GM23338 (cell line): ENCODE data around the gene KIRREL3. TPM values are rescaled to one million over a fixed set of nuclear protein-coding genes. Genes with fewer than 3 reads are reported as not detected.

Experiments used
- ATAC-seq: fragments of 200-7000 bp; cut with Tn5 transposase; 3 replicates; pipeline ENCODE4 v1.9.1; 2020
- DNase-seq: peaks from one replicate; pipeline ENCODE4 v3.0.0-alpha.2; 2015; ENCODE audit warnings: low spot score
- H2AFZ ChIP-seq: fragments of 200-600 bp; sonication (generic); 2 replicates; pipeline ENCODE4 v1.8.0; 2016; ENCODE audit warnings: antibody characterized with exemption, mild to moderate bottlenecking, moderate library complexity
- H3F3A ChIP-seq: fragments of 200-600 bp; sonication (generic); replicated peaks from 2 replicates; pipeline ENCODE4 v1.8.0; 2017; ENCODE audit warnings: antibody characterized with exemption, mixed run types, low read depth
- H3K27ac ChIP-seq: fragments of 200-600 bp; sonication (generic); 2 replicates; pipeline ENCODE4 v1.6.1; 2016; ENCODE audit warnings: low read depth
- H3K27me3 ChIP-seq: fragments of 200-600 bp; sonication (generic); 2 replicates; pipeline ENCODE4 v1.8.0; 2016; ENCODE audit warnings: mild to moderate bottlenecking, mixed run types, moderate library complexity; ENCODE audit not compliant: insufficient read depth
- H3K36me3 ChIP-seq: fragments of 200-600 bp; sonication (generic); 2 replicates; pipeline ENCODE4 v1.8.0; 2016; ENCODE audit warnings: mild to moderate bottlenecking; ENCODE audit not compliant: insufficient read depth
- H3K4me1 ChIP-seq: fragments of 200-600 bp; sonication (generic); 2 replicates; pipeline ENCODE4 v1.8.0; 2016; ENCODE audit warnings: mild to moderate bottlenecking, moderate library complexity; ENCODE audit not compliant: insufficient read depth
- H3K4me2 ChIP-seq: fragments of 200-600 bp; sonication (generic); 2 replicates; pipeline ENCODE4 v1.7.1; 2017; ENCODE audit warnings: mixed run types
- H3K4me3 ChIP-seq: fragments of 200-600 bp; sonication (generic); 2 replicates; pipeline ENCODE4 v1.6.1; 2016; ENCODE audit warnings: mixed run types
- H3K79me2 ChIP-seq: fragments of 200-600 bp; sonication (generic); replicated peaks from 2 replicates; pipeline ENCODE4 v1.8.0; 2017; ENCODE audit warnings: mild to moderate bottlenecking; ENCODE audit not compliant: insufficient read depth
- H3K9me2 ChIP-seq: fragments of 200-600 bp; sonication (generic); 2 replicates; pipeline ENCODE4 v1.8.0; 2017; ENCODE audit not compliant: insufficient read depth
- H4K20me1 ChIP-seq: fragments of 200-600 bp; sonication (generic); replicated peaks from 2 replicates; pipeline ENCODE4 v1.8.0; 2017; ENCODE audit warnings: mild to moderate bottlenecking; ENCODE audit not compliant: insufficient read depth
- H3K27ac Mint-ChIP-seq: 2 replicates; pipeline ENCODE4 v1.8.0; 2020; ENCODE audit warnings: inconsistent platforms, mild to moderate bottlenecking, moderate library complexity, mixed read lengths
- H3K27me3 Mint-ChIP-seq: 3 replicates; pipeline ENCODE4 v1.8.0; 2022; ENCODE audit warnings: low read depth, mild to moderate bottlenecking, moderate library complexity, mixed read lengths, inconsistent platforms; ENCODE audit not compliant: insufficient read depth, poor library complexity
- H3K36me3 Mint-ChIP-seq: 3 replicates; pipeline ENCODE4 v1.8.0; 2021; ENCODE audit warnings: low read depth, mild to moderate bottlenecking, inconsistent platforms, moderate library complexity, mixed read lengths
- H3K4me1 Mint-ChIP-seq: 3 replicates; pipeline ENCODE4 v1.8.0; 2020; ENCODE audit warnings: mild to moderate bottlenecking, inconsistent platforms, mixed read lengths
- H3K4me3 Mint-ChIP-seq: 3 replicates; pipeline ENCODE4 v1.8.0; 2021; ENCODE audit warnings: moderate library complexity, mild to moderate bottlenecking, inconsistent platforms, mixed read lengths
- H3K9me3 Mint-ChIP-seq: 3 replicates; pipeline ENCODE4 v1.8.0; 2020; ENCODE audit warnings: moderate library complexity, mild to moderate bottlenecking, inconsistent platforms, mixed read lengths
- CREB1 ChIP-seq: fragments of 250-450 bp; sonication (Bioruptor Pico); IDR thresholded peaks from 2 replicates; pipeline ENCODE4 v1.5.0; 2020; ENCODE audit warnings: low read depth, mild to moderate bottlenecking, moderate library complexity
- ETS1 ChIP-seq: IDR thresholded peaks from 2 replicates; pipeline ENCODE4 v1.6.1; 2016; ENCODE audit warnings: antibody characterized with exemption
- EZH2phosphoT487 ChIP-seq: fragments of 200-600 bp; sonication (generic); IDR thresholded peaks from one replicate; pipeline ENCODE4 v1.8.1; 2018; ENCODE audit warnings: antibody characterized with exemption; ENCODE audit not compliant: unreplicated experiment
- POLR2AphosphoS5 ChIP-seq: IDR thresholded peaks from 2 replicates; pipeline ENCODE4 v1.6.1; 2016; ENCODE audit warnings: antibody characterized with exemption, low read depth
- REST ChIP-seq: IDR thresholded peaks from one replicate; pipeline ENCODE4 v1.6.1; 2018; ENCODE audit warnings: antibody characterized with exemption; ENCODE audit not compliant: unreplicated experiment
- STAT1 ChIP-seq: IDR thresholded peaks from one replicate; pipeline ENCODE4 v1.6.1; 2016; ENCODE audit warnings: antibody characterized with exemption; ENCODE audit not compliant: unreplicated experiment
- ZNF331 ChIP-seq: fragments of 250-450 bp; sonication (Bioruptor Pico); IDR thresholded peaks from 2 replicates; pipeline ENCODE4 v1.5.0; 2020; ENCODE audit warnings: low read depth, mild to moderate bottlenecking, moderate library complexity
- ZNF462 ChIP-seq: fragments of 250-450 bp; sonication (Bioruptor Pico); IDR thresholded peaks from 2 replicates; pipeline ENCODE4 v1.5.0; 2020; ENCODE audit warnings: mild to moderate bottlenecking, moderate library complexity
- polyA plus RNA-seq: library from polyadenylated mRNA; unstranded; fragments of >200 nt; fragmentation: Nextera tagmentation; extraction: Ambion mirVana; gene quantifications from 2 replicates; pipeline ENCODE4 v1.2.1, GENCODE V29; 2016
- total RNA-seq: library from RNA; depleted of rRNA; stranded (reverse); fragments of >200 nt; shearing (Covaris generic); gene quantifications from 2 replicates; pipeline ENCODE4 v1.2.3, GENCODE V29; 2014

KIRREL3 gene
- total and polyA plus RNA-seq, 2 experiments from 2014 or later, result 0.13 to 1.5 TPM

GRCh38 chr11:126423743-126424142 is 576.8 kb downstream of the KIRREL3 start (continued):
- TF ChIP-seq ZNF331 (no peak), ETS1 (no peak), ZNF462 (CRISPR knock-in tag) (no peak)

- H3K27me3 ChIP-seq, result no peaks in the 10 kb centered on the region
- TF ChIP-seq ZNF331 (no peak), REST (no peak), CREB1 (CRISPR knock-in tag) (no peak), EZH2phosphoT487 (no peak), POLR2AphosphoS5 (no peak), STAT1 (no peak)
Measured at GRCh38 chr11:126423154-126423553, 577.4 kb downstream of the KIRREL3 start.

More at GRCh38 chr11:126423154-126423553, 577.4 kb downstream of the KIRREL3 start:
- DNase-seq (no peak), ATAC-seq (no peak)
- Histone ChIP-seq H3K79me2 (no peaks in the 10 kb centered on the region), H3K4me2 (no peak overlapping the region), H2AFZ (no peak overlapping the region), H3K4me1 (peaks cover 6% of the 10 kb centered on the region; the same call in 1 of the 2 replicates), H3K9me2 (no peaks in the 10 kb centered on the region), H4K20me1 (no peaks in the 10 kb centered on the region), H3K4me3 (no peak overlapping the region), H3F3A (no peaks in the 10 kb centered on the region), H3K36me3 (no peaks in the 10 kb centered on the region), H3K27ac (no peak overlapping the region)
- Mint-ChIP-seq H3K4me3 (no peak overlapping the region), H3K36me3 (no peaks in the 10 kb centered on the region), H3K9me3 (no peaks in the 10 kb centered on the region), H3K27ac (no peak overlapping the region), H3K27me3 (peaks cover 10% of the 10 kb centered on the region), H3K4me1 (peaks cover 8% of the 10 kb centered on the region)
